GM10248 (cell line): Measurements from ENCODE around the gene NDUFS5.

Source experiments
- CTCF ChIA-PET: fragments of 300-600 bp; sonication (Branson Sonifier 250); formaldehyde crosslinking; extraction: SDS; loops from one replicate; lab custom pipeline; 2021; ENCODE audit warnings: antibody characterized with exemption; lab: Yijun Ruan, JAX
- POLR2A ChIA-PET: fragments of 350-650 bp; sonication (Branson Sonifier 250); formaldehyde crosslinking; extraction: SDS; loops from one replicate; lab custom pipeline; 2020; ENCODE audit warnings: antibody characterized with exemption; lab: Yijun Ruan, JAX
- DNase-seq: peaks from one replicate; pipeline ENCODE4 v3.0.0; 2012; ENCODE audit errors: extremely low spot score
- TF ChIP-seq, protein P1 (sequence below): IDR thresholded peaks from 2 replicates; pipeline ENCODE4 v1.5.1; 2012; ENCODE audit warnings: mild to moderate bottlenecking, low read depth; ENCODE audit errors: extremely low read depth, missing control alignments, control extremely low read depth

NDUFS5 gene

DNA sequence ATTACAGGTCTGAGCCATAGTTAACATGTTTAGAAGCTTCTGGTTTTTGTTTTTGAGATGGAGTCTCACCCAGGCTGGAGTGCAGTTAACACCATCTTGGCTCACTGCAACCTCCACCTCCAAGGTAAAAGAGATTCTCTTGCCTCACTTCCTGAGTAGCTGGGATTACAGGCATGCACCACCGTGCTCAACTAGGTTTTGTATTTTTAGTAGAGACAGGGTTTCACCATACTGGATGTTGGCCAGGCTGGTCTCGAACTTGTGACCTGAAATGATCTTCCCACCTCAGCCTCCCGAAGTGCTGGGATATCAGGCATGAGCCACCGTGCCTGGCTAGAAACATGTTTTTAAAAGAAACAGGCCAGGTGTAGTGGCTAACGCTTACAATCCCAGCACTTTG lies 10.5 kb downstream of the NDUFS5 start:
- CTCF ChIA-PET = interaction anchor here (0.9 to 1.3 kb wide), 3 partner anchors 11 to 62 kb away, joined by 3 read pairs; no protein-coding TSS in a partner anchor
- POLR2A ChIA-PET = no interaction called here
- DNase-seq = no peak
- TF ChIP-seq, protein P1, sequence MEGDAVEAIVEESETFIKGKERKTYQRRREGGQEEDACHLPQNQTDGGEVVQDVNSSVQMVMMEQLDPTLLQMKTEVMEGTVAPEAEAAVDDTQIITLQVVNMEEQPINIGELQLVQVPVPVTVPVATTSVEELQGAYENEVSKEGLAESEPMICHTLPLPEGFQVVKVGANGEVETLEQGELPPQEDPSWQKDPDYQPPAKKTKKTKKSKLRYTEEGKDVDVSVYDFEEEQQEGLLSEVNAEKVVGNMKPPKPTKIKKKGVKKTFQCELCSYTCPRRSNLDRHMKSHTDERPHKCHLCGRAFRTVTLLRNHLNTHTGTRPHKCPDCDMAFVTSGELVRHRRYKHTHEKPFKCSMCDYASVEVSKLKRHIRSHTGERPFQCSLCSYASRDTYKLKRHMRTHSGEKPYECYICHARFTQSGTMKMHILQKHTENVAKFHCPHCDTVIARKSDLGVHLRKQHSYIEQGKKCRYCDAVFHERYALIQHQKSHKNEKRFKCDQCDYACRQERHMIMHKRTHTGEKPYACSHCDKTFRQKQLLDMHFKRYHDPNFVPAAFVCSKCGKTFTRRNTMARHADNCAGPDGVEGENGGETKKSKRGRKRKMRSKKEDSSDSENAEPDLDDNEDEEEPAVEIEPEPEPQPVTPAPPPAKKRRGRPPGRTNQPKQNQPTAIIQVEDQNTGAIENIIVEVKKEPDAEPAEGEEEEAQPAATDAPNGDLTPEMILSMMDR = no peak

GRCh38 chr1:39043513-39043912 lies 17.4 kb downstream of the NDUFS5 start:
- TF ChIP-seq, protein P1 = no peak
- DNase-seq = no peak
- ChIA-PET POLR2A (no interaction called here), CTCF (interaction anchor here (1.0 kb wide), 1 partner anchor 12 kb away, joined by 3 read pairs; no protein-coding TSS in a partner anchor)

- ChIA-PET CTCF (no interaction called here), POLR2A (no interaction called here)
- no peak for DNase-seq
- TF ChIP-seq, protein P1 = no peak
These were observed 18.6 kb downstream of the NDUFS5 start for GRCh38 chr1:39044762-39045161.

GRCh38 chr1:39045231-39045630 lies 19.1 kb downstream of the NDUFS5 start:
- TF ChIP-seq, protein P1 = no peak
- ChIA-PET CTCF (no interaction called here), POLR2A (no interaction called here)
- DNase-seq = no peak

DNA sequence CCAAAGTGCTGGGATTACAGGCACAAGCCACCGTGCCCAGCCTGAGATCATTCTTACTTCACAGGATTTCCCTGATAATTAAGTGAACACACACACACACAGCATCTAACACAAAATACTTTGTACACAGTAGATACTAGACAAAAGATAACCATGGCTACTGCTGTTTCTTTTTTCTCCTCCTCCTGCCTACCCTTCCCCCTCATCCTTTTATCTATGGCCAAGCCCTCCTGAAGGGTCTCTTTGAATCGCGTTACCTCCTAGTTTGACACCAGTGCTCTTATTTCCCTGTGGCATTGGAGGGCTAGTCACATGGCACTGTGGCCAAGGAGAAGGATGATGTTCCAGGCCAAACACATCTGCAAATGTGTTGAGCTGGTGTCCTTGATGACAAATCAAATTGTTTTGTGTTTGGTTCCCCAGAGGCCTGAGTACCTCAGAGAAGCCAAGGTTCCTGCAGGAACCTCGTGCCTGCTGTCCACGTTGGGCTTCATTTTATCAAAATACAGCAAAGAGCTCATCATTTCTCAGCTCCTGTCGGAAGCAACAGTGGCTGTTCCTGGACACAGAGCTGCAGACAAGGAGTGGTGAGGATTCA lies 20.6 kb downstream of the NDUFS5 start:
- ChIA-PET CTCF (interaction anchor here (1.0 to 1.7 kb wide), 3 partner anchors 10 to 45 kb away, joined by 3 to 5 read pairs (median 4); partner anchors contain the start of gene NDUFS5), POLR2A (no interaction called here)
- DNase-seq = no peak
- TF ChIP-seq, protein P1 = no peak

DNA sequence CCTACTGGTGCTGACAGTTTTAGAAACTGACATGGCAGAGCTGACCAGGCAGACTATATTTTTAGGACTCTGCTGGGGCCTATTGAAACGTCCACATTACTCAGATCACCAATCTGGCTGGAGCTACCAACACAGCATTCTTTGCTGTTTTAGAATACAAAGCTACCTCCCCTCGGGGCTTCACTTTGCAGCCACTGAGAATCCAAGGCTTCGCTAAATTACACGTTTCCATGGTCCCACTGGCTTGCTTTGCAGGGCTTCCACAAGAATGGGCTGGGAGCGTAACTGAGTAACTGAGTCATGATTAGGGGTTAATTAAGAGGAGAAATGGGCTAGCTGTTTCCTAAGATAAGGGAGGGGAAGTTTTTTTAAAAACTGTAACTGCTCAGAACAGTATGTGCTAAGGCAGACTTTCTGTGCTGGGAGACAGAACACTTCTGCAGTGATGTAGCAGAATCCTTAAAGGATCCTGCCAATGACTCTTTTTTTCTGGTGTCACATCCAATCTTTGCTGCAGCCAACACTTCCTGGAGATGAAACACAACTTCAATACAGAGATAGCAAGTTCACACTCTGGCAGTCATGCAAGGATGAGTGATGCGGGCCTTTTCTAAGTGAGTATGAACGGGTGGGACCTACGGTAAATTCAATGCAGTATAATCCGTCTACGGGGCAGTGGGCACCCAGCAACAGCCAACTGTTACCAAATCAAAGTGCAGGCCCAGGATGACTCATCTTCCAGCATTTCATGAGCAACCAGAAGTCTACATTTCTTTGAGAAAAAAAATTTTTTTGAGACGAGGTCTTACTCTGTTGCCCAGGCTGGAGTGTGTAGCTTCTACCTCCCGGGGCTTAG lies 21.5 kb downstream of the NDUFS5 start:
- ChIA-PET CTCF (interaction anchor here (1.0 to 1.7 kb wide), 3 partner anchors 11 to 44 kb away, joined by 3 to 5 read pairs (median 4); partner anchors contain the start of gene NDUFS5), POLR2A (no interaction called here)
- TF ChIP-seq, protein P1 = no peak
- peak; percentile 45 for DNase-seq
